Measurements from ENCODE around the gene ZBTB32.

- TF ChIP-seq CTCF (conservative IDR thresholded peaks at IDR 0.05; ENCODE audit: low read depth, low read length) (no peak), EZH2phosphoT487 (IDR thresholded peaks at IDR 0.05; ENCODE audit: borderline replicate concordance, low read length) (no peak), EZH2 (IDR thresholded peaks at IDR 0.05; ENCODE audit: low read length, unreplicated experiment) (no peak)
These were observed 20.2 kb downstream of the ZBTB32 start for GRCh38 chr19:35724560-35724959.
